PC-9 (cell line): ENCODE results near the gene MAGI1. TPM values are rescaled to one million over a fixed set of nuclear protein-coding genes. Genes with fewer than 3 reads are reported as not detected.

Experiments used
- BruUV-seq: library from RNA; stranded (reverse); fragments of 400-500 nt; replicated peaks from 2 replicates; lab custom pipeline; 2021; lab: Mats Ljungman, UMichigan
- CTCF ChIA-PET: fragments of 300-600 bp; sonication (Branson Sonifier 250); formaldehyde crosslinking; loops from one replicate; lab custom pipeline; 2022; ENCODE audit warnings: antibody characterized with exemption; lab: Charles Lee
- POLR2A ChIA-PET: fragments of 300-600 bp; sonication (Branson Sonifier 250); formaldehyde crosslinking; loops from one replicate; lab custom pipeline; 2022; ENCODE audit warnings: antibody characterized with exemption; ENCODE audit not compliant: unreplicated experiment; lab: Charles Lee
- DNase-seq, 2 experiments: peaks; one replicate each; pipeline versions ENCODE4 v3.0.0 to v3.0.0-alpha.2; 2015 to 2022; ENCODE audit warnings: mixed read lengths in 1 of 2
- H2AFZ ChIP-seq: fragments of 200-600 bp; sonication (generic); 2 replicates; pipeline ENCODE4 v1.8.1; 2017; ENCODE audit warnings: antibody characterized with exemption
- H3F3A ChIP-seq: fragments of 200-600 bp; sonication (generic); 2 replicates; pipeline ENCODE4 v1.8.1; 2017; ENCODE audit warnings: antibody characterized with exemption, mild to moderate bottlenecking, low read depth; ENCODE audit not compliant: insufficient read depth
- H3K27ac ChIP-seq: fragments of 200-600 bp; sonication (generic); 2 replicates; pipeline ENCODE4 v1.6.1; 2016; ENCODE audit warnings: mixed run types
- H3K27me3 ChIP-seq: fragments of 200-600 bp; sonication (generic); 2 replicates; pipeline ENCODE4 v1.6.1; 2016; ENCODE audit warnings: low read depth, mixed run types; ENCODE audit not compliant: insufficient read depth
- H3K36me3 ChIP-seq: fragments of 200-600 bp; sonication (generic); 2 replicates; pipeline ENCODE4 v1.6.1; 2016; ENCODE audit warnings: low read depth, mixed run types
- H3K4me1 ChIP-seq: fragments of 200-600 bp; sonication (generic); replicated peaks from 2 replicates; pipeline ENCODE4 v1.6.1; 2016; ENCODE audit warnings: mixed run types; ENCODE audit not compliant: insufficient read depth
- H3K4me2 ChIP-seq: fragments of 200-600 bp; sonication (generic); 2 replicates; pipeline ENCODE4 v1.6.1; 2017; ENCODE audit warnings: mixed run types
- H3K4me3 ChIP-seq: fragments of 200-600 bp; sonication (generic); 2 replicates; pipeline ENCODE4 v1.6.1; 2016; ENCODE audit warnings: mixed run types
- H3K79me2 ChIP-seq: fragments of 200-600 bp; sonication (generic); 2 replicates; pipeline ENCODE4 v1.6.1; 2017; ENCODE audit warnings: low read depth, mixed run types
- H3K9me2 ChIP-seq: fragments of 200-600 bp; sonication (generic); 2 replicates; pipeline ENCODE4 v1.8.1; 2017; ENCODE audit warnings: mild to moderate bottlenecking; ENCODE audit not compliant: insufficient read depth
- H3K9me3 ChIP-seq: fragments of 200-600 bp; sonication (generic); 2 replicates; pipeline ENCODE4 v1.8.1; 2016; ENCODE audit warnings: low read depth; ENCODE audit not compliant: insufficient read depth
- H4K20me1 ChIP-seq: fragments of 200-600 bp; sonication (generic); 2 replicates; pipeline ENCODE4 v1.8.1; 2017; ENCODE audit not compliant: insufficient read depth
- EZH2 ChIP-seq: fragments of 200-600 bp; sonication (generic); IDR thresholded peaks from 2 replicates; pipeline ENCODE4 v1.8.0; 2017; ENCODE audit warnings: antibody characterized with exemption, low read depth
- intact Hi-C: fragments of 100-400 bp; cut with micrococcal nuclease; formaldehyde crosslinking; loops from one replicate; pipeline ENCODE4 v1.10.0; 2022; ENCODE audit not compliant: unreplicated experiment
- total RNA-seq: library from RNA; stranded (reverse); gene quantifications from 2 replicates; pipeline ENCODE4 v1.2.3, GENCODE V29; 2021
- TF ChIP-seq, protein P1 (sequence below): fragments of 200-600 bp; sonication (generic); conservative IDR thresholded peaks from 2 replicates; pipeline ENCODE4 v1.6.1; 2017; ENCODE audit warnings: mixed run types, antibody characterized with exemption, mild to moderate bottlenecking, moderate library complexity

MAGI1 gene
- total RNA-seq, 1 experiment from 2014 or later: 23.3 TPM

DNA sequence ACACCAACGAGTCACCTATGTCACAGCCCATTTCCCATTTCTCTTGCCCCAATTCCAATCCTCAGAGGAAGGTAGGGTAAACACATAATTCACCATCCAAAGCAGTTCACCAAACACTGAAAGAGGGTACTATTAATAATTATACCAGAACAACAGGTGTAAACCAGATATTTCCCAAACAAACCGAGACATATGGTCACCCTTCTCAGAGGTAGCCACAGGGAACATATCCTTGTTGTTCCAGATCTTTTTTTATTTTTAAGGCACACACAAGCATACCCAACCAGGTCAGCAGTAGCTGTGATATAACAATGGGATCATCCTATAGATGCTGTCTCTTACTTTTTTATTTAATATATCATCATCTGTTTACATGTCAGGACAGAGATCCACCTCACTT, 24.7 kb downstream of the MAGI1 start:
- peaks cover 50% of the 10 kb centered on the region for H3K79me2 ChIP-seq
- no peak for DNase-seq
- TF ChIP-seq, protein P1, sequence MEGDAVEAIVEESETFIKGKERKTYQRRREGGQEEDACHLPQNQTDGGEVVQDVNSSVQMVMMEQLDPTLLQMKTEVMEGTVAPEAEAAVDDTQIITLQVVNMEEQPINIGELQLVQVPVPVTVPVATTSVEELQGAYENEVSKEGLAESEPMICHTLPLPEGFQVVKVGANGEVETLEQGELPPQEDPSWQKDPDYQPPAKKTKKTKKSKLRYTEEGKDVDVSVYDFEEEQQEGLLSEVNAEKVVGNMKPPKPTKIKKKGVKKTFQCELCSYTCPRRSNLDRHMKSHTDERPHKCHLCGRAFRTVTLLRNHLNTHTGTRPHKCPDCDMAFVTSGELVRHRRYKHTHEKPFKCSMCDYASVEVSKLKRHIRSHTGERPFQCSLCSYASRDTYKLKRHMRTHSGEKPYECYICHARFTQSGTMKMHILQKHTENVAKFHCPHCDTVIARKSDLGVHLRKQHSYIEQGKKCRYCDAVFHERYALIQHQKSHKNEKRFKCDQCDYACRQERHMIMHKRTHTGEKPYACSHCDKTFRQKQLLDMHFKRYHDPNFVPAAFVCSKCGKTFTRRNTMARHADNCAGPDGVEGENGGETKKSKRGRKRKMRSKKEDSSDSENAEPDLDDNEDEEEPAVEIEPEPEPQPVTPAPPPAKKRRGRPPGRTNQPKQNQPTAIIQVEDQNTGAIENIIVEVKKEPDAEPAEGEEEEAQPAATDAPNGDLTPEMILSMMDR: no peak
- TF ChIP-seq EZH2: no peak
- no peak overlapping the region for H3K4me3 ChIP-seq
- 0 out of 2 replicates have a peak, but pooled peaks cover 6% of the 10 kb centered on the region for H3F3A ChIP-seq
- intact Hi-C loops: loop anchor here (5.0 kb wide), 1 partner anchor 62 kb away; no protein-coding TSS in a partner anchor
- H3K9me2 ChIP-seq: no peaks in the 10 kb centered on the region
- peaks cover 16% of the 10 kb centered on the region for H3K4me1 ChIP-seq
- no peak overlapping the region for H3K27ac ChIP-seq
- no peaks in the 10 kb centered on the region for H3K36me3 ChIP-seq
- ChIA-PET POLR2A (no interaction called here), CTCF (no interaction called here)
- no peaks in the 10 kb centered on the region for H4K20me1 ChIP-seq
- no peak overlapping the region for H3K4me2 ChIP-seq
- no peaks in the 10 kb centered on the region for H3K27me3 ChIP-seq
- no peak overlapping the region for H2AFZ ChIP-seq
- BruUV-seq: no TSS peak
- H3K9me3 ChIP-seq: no peaks in the 10 kb centered on the region

DNA sequence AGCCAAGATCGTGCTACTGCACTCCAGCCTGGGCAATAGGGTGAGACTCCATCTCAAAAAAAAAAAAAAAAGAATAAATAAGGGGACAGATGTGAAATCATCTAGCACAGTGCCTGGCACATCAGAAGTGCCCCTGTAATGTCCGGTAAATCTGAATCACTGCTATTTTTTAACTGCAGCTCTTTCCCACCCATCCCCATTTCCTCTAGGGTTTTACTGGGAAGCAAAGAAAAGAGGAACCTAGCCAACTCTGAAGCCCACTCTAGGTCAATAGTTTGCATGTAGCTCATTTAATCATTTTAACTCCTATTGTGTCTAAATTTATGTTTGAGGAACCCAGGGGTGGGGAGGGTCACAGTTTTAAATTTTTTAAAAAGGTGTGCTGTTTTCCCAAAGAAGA, 26.0 kb downstream of the MAGI1 start:
- no peaks in the 10 kb centered on the region for H3K36me3 ChIP-seq
- H2AFZ ChIP-seq: no peak overlapping the region
- TF ChIP-seq, protein P1: no peak
- TF ChIP-seq EZH2: no peak
- H3K4me3 ChIP-seq: no peak overlapping the region
- intact Hi-C loops: loop anchor here (5.0 kb wide), 1 partner anchor 60 kb away; no protein-coding TSS in a partner anchor
- H3K9me3 ChIP-seq: no peaks in the 10 kb centered on the region
- H3K4me2 ChIP-seq: no peak overlapping the region
- H3K27ac ChIP-seq: no peak overlapping the region
- H3K79me2 ChIP-seq: peaks cover 60% of the 10 kb centered on the region
- CTCF ChIA-PET: no interaction called here
- H3K9me2 ChIP-seq: no peaks in the 10 kb centered on the region
- no TSS peak for BruUV-seq
- no peaks in the 10 kb centered on the region for H3K27me3 ChIP-seq
- 0 out of 2 replicates have a peak, but pooled peaks cover 6% of the 10 kb centered on the region for H3F3A ChIP-seq
- H3K4me1 ChIP-seq: peaks cover 16% of the 10 kb centered on the region
- no peak for DNase-seq
- POLR2A ChIA-PET: no interaction called here
- H4K20me1 ChIP-seq: no peaks in the 10 kb centered on the region

DNA sequence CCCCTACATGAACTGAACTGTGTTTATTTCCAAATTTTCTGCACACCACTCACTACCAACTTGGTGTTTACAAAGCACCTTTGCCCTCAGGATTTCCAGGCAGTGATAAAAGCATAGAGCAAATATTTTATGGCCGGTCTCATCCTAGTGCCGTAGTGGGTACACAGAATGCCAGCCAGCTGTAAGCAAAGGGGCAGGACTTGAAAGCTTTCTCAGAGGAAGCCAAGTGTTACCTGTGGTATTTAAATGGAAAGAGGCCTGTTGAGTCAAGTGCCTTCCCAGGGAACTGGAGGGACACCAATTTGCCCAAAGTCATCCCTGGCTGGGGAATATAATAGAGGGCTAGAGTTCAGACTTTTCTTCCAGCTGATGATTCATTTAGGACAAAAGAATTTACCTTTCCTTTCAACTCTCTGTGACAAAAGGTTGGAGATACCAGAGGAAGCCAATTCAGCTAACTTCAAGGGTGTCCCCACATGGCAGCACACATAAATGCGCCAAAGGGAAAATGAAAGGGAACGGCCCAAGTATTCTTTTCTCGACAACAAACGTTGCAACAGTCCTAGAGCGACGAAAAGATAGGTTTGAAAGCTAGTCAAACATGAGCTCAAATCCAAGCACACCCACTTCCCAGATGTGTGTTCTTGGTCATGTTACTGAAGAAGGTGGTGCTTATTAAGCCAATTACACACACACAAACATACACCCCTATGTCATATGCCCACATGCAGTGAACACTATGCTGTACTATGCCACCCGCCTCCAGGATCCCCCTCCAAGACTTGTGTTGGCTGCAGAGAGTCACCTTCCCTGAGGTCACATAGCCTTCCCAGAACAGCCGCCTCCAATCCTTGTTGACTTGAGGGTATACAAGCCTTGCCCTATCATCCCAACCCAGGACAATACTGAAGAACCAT, 27.7 kb downstream of the MAGI1 start:
- peak; percentile 23 to 62 for DNase-seq
- Histone ChIP-seq H3K36me3 (no peaks in the 10 kb centered on the region), H3K9me3 (no peaks in the 10 kb centered on the region), H3K9me2 (no peaks in the 10 kb centered on the region), H3K4me3 (no peak overlapping the region), H3K27me3 (no peaks in the 10 kb centered on the region), H3K4me2 (peak overlapping the region; percentile 21; the same call in 1 of the 2 replicates), H4K20me1 (no peaks in the 10 kb centered on the region), H3K27ac (peak overlapping the region; percentile 49), H3K4me1 (peaks cover 16% of the 10 kb centered on the region), H3K79me2 (peaks cover 49% of the 10 kb centered on the region), H2AFZ (no peak overlapping the region), H3F3A (0 out of 2 replicates have a peak, but pooled peaks cover 6% of the 10 kb centered on the region)
- BruUV-seq: no TSS peak
- intact Hi-C loops: loop anchor here (5.0 kb wide), 1 partner anchor 59 kb away; no protein-coding TSS in a partner anchor
- CTCF ChIA-PET: no interaction called here
- POLR2A ChIA-PET: interaction anchor here (0.6 kb wide), 1 partner anchor 163 kb away, joined by 6 read pairs; no protein-coding TSS in a partner anchor
- TF ChIP-seq, protein P1: no peak
- TF ChIP-seq EZH2: no peak
